Neuronal stem cell (in vitro differentiated cells): ENCODE data around the gene CHRNG.

Source experiments
- DNase-seq: peaks from one replicate; pipeline ENCODE4 v3.0.0-alpha.2; 2013; ENCODE audit warnings: low spot score
- H2AFZ ChIP-seq: one replicate; pipeline ENCODE4 v1.6.1; 2013; ENCODE audit warnings: mild to moderate bottlenecking, low read length, inconsistent platforms
- H2AK5ac ChIP-seq: 2 replicates; pipeline ENCODE4 v1.6.1; 2013; ENCODE audit warnings: low read depth, mild to moderate bottlenecking, inconsistent platforms, low read length, moderate library complexity, mixed read lengths
- H2BK120ac ChIP-seq: 2 replicates; pipeline ENCODE4 v1.6.1; 2013; ENCODE audit warnings: low read depth, mild to moderate bottlenecking, inconsistent platforms, low read length, moderate library complexity, mixed read lengths
- H2BK12ac ChIP-seq: one replicate; pipeline ENCODE4 v1.6.1; 2013; ENCODE audit warnings: low read length, inconsistent platforms
- H2BK15ac ChIP-seq: 2 replicates; pipeline ENCODE4 v1.6.1; 2013; ENCODE audit warnings: mild to moderate bottlenecking, low read length, inconsistent platforms, mixed read lengths
- H2BK5ac ChIP-seq: one replicate; pipeline ENCODE4 v1.6.1; 2013; ENCODE audit warnings: inconsistent platforms, mild to moderate bottlenecking, low read length, moderate library complexity
- H3K14ac ChIP-seq: one replicate; pipeline ENCODE4 v1.6.1; 2013; ENCODE audit warnings: low read length, inconsistent platforms
- H3K18ac ChIP-seq: 2 replicates; pipeline ENCODE4 v1.6.1; 2013; ENCODE audit warnings: low read length, inconsistent platforms
- H3K23ac ChIP-seq: 2 replicates; pipeline ENCODE4 v1.6.1; 2013; ENCODE audit warnings: low read depth, mild to moderate bottlenecking, mixed read lengths, low read length, inconsistent platforms; ENCODE audit not compliant: poor library complexity
- H3K27ac ChIP-seq: replicated peaks from 3 replicates; pipeline ENCODE4 v1.5.1; 2013; ENCODE audit warnings: low read length, inconsistent platforms
- H3K27me3 ChIP-seq, 3 experiments: 2 replicates each; pipeline ENCODE4 v1.6.1; 2013; ENCODE audit warnings: low read length in 3 of 3, mild to moderate bottlenecking in 2 of 3, inconsistent platforms in 1 of 3, low read depth in 1 of 3, mixed read lengths in 1 of 3, moderate library complexity in 1 of 3; ENCODE audit not compliant: control insufficient read depth in 3 of 3, insufficient read depth in 3 of 3
- H3K36me3 ChIP-seq, 2 donors: replicated peaks in 1 of 2; 2 replicates each; pipeline ENCODE4 v1.6.1; 2013; ENCODE audit warnings: low read length in 2 of 2; ENCODE audit not compliant: control insufficient read depth in 2 of 2, insufficient read depth in 2 of 2
- H3K4ac ChIP-seq: 2 replicates; pipeline ENCODE4 v1.6.1; 2013; ENCODE audit warnings: inconsistent platforms, mild to moderate bottlenecking, low read length, moderate library complexity
- H3K4me1 ChIP-seq, 2 donors: 1 replicate in 1 of 2; 2 replicates in 1 of 2; pipeline ENCODE4 v1.6.1; 2013; ENCODE audit warnings: low read length in 2 of 2, low read depth in 1 of 2; ENCODE audit not compliant: control insufficient read depth in 2 of 2, insufficient read depth in 1 of 2
- H3K4me2 ChIP-seq: one replicate; pipeline ENCODE4 v1.6.1; 2013; ENCODE audit warnings: mild to moderate bottlenecking, low read length, inconsistent platforms; ENCODE audit not compliant: insufficient read depth, poor library complexity, severe bottlenecking
- H3K4me3 ChIP-seq, 2 donors: 2 replicates each; pipeline ENCODE4 v1.5.1; 2013; ENCODE audit warnings: low read length in 2 of 2, mild to moderate bottlenecking in 2 of 2, inconsistent platforms in 1 of 2, moderate library complexity in 1 of 2
- H3K79me1 ChIP-seq: one replicate; pipeline ENCODE4 v1.6.1; 2013; ENCODE audit warnings: low read depth, mild to moderate bottlenecking, inconsistent platforms, low read length, moderate library complexity
- H3K9ac ChIP-seq: one replicate; pipeline ENCODE4 v1.6.1; 2013; ENCODE audit warnings: mild to moderate bottlenecking, low read depth, low read length, inconsistent platforms; ENCODE audit not compliant: poor library complexity
- H3K9me3 ChIP-seq, 2 donors: replicated peaks in 1 of 2; 2 replicates each; pipeline versions ENCODE3 to v1.6.1; 2013; ENCODE audit warnings: low read length in 2 of 2, mild to moderate bottlenecking in 2 of 2, inconsistent platforms in 1 of 2, low read depth in 1 of 2, mixed read lengths in 1 of 2, moderate library complexity in 1 of 2; ENCODE audit not compliant: control insufficient read depth in 2 of 2, insufficient read depth in 1 of 2
- H4K8ac ChIP-seq: one replicate; pipeline ENCODE4 v1.6.1; 2013; ENCODE audit warnings: low read depth, mild to moderate bottlenecking, inconsistent platforms, low read length, moderate library complexity
- H4K91ac ChIP-seq: one replicate; pipeline ENCODE4 v1.6.1; 2013; ENCODE audit warnings: low read length, low read depth, mild to moderate bottlenecking, inconsistent platforms; ENCODE audit not compliant: poor library complexity
- WGBS, 2 donors: extraction: QIAGEN DNeasy Blood & Tissue Kit; methylation state at CpG; one replicate each; pipeline ENCODE4 v1.1.7; 2013; ENCODE audit warnings: missing lambda C conversion rate in 2 of 2, mixed read lengths in 1 of 2; ENCODE audit not compliant: insufficient read length in 2 of 2, insufficient replicate concordance in 1 of 2; ENCODE audit errors: extremely low coverage in 2 of 2; 5-methylcytosine and 5-hydroxymethylcytosine counted together

The CHRNG gene

DNA sequence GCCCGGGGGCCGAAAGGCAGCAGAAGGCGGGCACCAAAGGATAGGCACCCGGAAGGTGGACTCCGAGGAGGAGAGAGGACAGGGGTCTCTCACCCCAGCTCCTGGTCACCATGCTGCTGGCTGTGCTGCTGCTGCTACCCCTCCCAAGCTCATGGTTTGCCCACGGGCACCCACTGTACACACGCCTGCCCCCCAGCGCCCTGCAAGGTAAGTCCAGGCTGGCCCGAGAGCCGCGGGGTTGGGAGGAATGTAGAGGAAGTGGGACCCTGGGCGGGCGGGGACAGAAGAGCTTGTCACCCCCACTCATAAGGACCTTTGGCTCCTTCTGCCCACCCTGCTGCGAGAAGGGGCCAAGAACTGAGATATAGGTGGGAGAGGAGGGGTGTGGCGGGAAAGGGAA is 19.0 kb upstream of the CHRNG start:
- Histone ChIP-seq H3K18ac (peak overlapping the region; percentile 85), H2BK5ac (peak overlapping the region; percentile 35), H2BK15ac (peak overlapping the region; percentile 96), H3K4me3 (no peak overlapping the region), H3K9me3 (no peaks in the 10 kb centered on the region), H3K27me3 (peaks cover 17 to 85% (median 33%) of the 10 kb centered on the region in 3 experiments), H2AK5ac (peak overlapping the region; percentile 82), H3K79me1 (peaks cover 2% of the 10 kb centered on the region), H3K4ac (peak overlapping the region; percentile 54), H3K14ac (peak overlapping the region; percentile 27), H3K9ac (peak overlapping the region; percentile 30), H3K4me2 (no peak overlapping the region), H3K27ac (no peak overlapping the region), H2BK120ac (no peak overlapping the region), H2BK12ac (no peak overlapping the region), H3K4me1 (peaks cover 6 to 7% of the 10 kb centered on the region in 2 donors), H4K8ac (no peak overlapping the region), H4K91ac (no peak overlapping the region), H3K23ac (peak overlapping the region; percentile 46), H3K36me3 (no peaks in the 10 kb centered on the region), H2AFZ (no peak overlapping the region)
- DNase-seq = no peak
- no CpG with 5 or more reads among the region's 15 CpGs for WGBS, 2 donors

DNA sequence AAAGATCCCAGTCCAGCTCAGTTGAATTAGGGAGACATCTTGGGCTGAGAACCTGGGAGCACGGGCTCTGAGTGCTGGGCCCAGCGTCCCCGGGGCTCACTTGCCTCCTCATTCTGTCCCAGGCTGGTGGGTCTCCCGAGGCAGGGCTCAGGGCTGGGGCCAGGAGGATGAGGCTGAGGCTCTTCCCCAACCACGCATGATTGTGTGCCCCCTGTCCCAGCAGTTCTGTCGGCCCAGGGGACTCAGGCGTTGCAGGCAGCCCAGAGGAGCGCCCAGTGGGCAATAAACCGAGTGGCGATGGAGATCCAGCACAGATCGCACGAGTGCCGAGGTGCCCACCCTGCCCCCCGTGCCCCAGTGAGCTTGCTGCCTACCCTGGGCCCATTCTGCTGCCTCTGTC is 18.4 kb upstream of the CHRNG start:
- Histone ChIP-seq H3K18ac (peak overlapping the region; percentile 12), H3K27me3 (peaks cover 17 to 79% (median 33%) of the 10 kb centered on the region in 3 experiments), H3K9me3 (no peaks in the 10 kb centered on the region), H3K4ac (no peak overlapping the region), H3K9ac (peak overlapping the region; percentile 1), H2BK12ac (no peak overlapping the region), H3K4me1 (peaks cover 6 to 10% of the 10 kb centered on the region in 2 donors), H3K4me3 (no peak overlapping the region), H3K14ac (peak overlapping the region; percentile 4), H4K91ac (no peak overlapping the region), H3K36me3 (no peaks in the 10 kb centered on the region), H3K27ac (no peak overlapping the region), H3K79me1 (peaks cover 2% of the 10 kb centered on the region), H2AK5ac (peak overlapping the region; percentile 2), H2BK5ac (no peak overlapping the region), H2BK120ac (no peak overlapping the region), H2BK15ac (no peak overlapping the region), H3K4me2 (no peak overlapping the region), H2AFZ (no peak overlapping the region), H4K8ac (no peak overlapping the region), H3K23ac (no peak overlapping the region)
- no CpG with 5 or more reads among the region's 14 CpGs for WGBS, 2 donors
- no peak for DNase-seq

DNA sequence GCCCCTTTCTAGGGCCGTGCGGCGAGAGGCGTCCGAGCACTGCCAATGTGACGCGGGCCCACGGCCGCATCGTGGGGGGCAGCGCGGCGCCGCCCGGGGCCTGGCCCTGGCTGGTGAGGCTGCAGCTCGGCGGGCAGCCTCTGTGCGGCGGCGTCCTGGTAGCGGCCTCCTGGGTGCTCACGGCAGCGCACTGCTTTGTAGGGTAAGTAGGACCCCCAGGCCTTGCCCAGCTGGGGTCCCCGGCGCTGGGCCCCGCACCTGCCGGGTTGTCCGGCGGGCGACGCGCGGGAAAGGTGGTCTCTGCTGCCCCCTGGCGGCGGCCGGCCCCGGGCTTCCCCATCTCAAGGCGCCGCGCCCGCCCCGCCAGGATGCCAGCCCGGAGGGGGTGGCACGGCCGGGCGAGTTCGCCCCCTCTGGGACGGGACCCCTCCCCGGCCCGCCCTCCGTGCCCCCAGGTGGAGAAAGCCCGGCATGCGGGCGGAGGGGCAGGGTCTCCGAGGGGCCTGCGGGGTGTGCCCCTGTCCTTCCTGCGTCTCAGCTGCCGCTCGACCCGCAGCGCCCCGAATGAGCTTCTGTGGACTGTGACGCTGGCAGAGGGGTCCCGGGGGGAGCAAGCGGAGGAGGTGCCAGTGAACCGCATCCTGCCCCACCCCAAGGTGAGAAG is 17.4 kb upstream of the CHRNG start:
- Histone ChIP-seq H3K14ac (no peak overlapping the region), H3K4ac (no peak overlapping the region), H2AFZ (peak overlapping the region; percentile 73), H3K9ac (peak overlapping the region; percentile 73), H3K4me1 (peaks cover 6 to 13% of the 10 kb centered on the region in 2 donors), H2BK15ac (no peak overlapping the region), H3K79me1 (peaks cover 2% of the 10 kb centered on the region), H3K36me3 (no peaks in the 10 kb centered on the region), H3K9me3 (no peaks in the 10 kb centered on the region), H3K4me2 (peak overlapping the region; percentile 67), H2AK5ac (peak overlapping the region; percentile 96), H3K18ac (peak overlapping the region; percentile 64), H2BK120ac (no peak overlapping the region), H4K8ac (peak overlapping the region; percentile 75), H3K27me3 (peaks cover 17 to 75% (median 33%) of the 10 kb centered on the region in 3 experiments), H4K91ac (no peak overlapping the region), H2BK12ac (peak overlapping the region; percentile 59), H3K27ac (no peak overlapping the region), H3K4me3 (no peak overlapping the region), H3K23ac (peak overlapping the region; percentile 96), H2BK5ac (no peak overlapping the region)
- no peak for DNase-seq
- no CpG with 5 or more reads among the region's 66 CpGs for WGBS, 2 donors

DNA sequence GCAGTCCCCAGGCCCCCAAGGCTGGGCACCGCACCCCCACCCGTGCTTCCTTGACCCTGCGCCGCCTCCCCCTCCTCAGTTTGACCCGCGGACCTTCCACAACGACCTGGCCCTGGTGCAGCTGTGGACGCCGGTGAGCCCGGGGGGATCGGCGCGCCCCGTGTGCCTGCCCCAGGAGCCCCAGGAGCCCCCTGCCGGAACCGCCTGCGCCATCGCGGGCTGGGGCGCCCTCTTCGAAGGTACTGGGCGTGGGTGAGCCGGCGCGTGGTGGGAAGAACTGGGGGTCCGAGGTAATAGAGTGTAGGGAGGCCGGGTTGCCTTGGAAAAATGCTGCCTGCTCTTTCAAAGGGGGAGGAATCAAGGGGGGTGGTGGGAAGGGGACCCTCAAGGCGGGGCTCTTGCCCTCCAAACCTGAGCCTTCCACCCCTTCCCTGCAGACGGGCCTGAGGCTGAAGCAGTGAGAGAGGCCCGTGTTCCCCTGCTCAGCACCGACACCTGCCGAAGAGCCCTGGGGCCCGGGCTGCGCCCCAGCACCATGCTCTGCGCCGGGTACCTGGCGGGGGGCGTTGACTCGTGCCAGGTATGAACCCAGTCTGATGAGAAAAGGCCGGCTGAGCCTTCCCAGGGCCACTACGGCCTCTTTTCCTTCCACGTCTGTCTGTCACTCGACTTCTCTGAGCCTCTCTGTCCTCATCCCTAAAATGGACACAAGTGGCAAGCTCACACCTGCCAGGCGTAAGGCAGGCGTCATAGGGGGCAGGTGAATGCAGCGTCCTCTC is 16.7 kb upstream of the CHRNG start:
- Histone ChIP-seq H4K91ac (no peak overlapping the region), H3K27ac (no peak overlapping the region), H3K9ac (peak overlapping the region; percentile 21), H2BK15ac (no peak overlapping the region), H3K4me2 (peak overlapping the region; percentile 67), H3K4me1 (peaks cover 6 to 13% of the 10 kb centered on the region in 2 donors), H4K8ac (no peak overlapping the region), H3K4me3 (no peak overlapping the region), H2BK120ac (no peak overlapping the region), H3K9me3 (no peaks in the 10 kb centered on the region), H2AK5ac (peak overlapping the region; percentile 96), H2AFZ (peak overlapping the region; percentile 95), H3K79me1 (peaks cover 2% of the 10 kb centered on the region), H3K4ac (no peak overlapping the region), H2BK12ac (no peak overlapping the region), H3K36me3 (no peaks in the 10 kb centered on the region), H3K14ac (no peak overlapping the region), H2BK5ac (no peak overlapping the region), H3K23ac (peak overlapping the region; percentile 96), H3K27me3 (peaks cover 17 to 72% (median 33%) of the 10 kb centered on the region in 3 experiments), H3K18ac (peak overlapping the region; percentile 64)
- no CpG with 5 or more reads among the region's 46 CpGs for WGBS, 2 donors
- DNase-seq = no peak
